Measurements from ENCODE around the gene AKT1.

The AKT1 gene

GRCh38 chr14:104768437-104769323 lies 26.9 kb downstream of the AKT1 start:
- TF ChIP-seq, protein P1, sequence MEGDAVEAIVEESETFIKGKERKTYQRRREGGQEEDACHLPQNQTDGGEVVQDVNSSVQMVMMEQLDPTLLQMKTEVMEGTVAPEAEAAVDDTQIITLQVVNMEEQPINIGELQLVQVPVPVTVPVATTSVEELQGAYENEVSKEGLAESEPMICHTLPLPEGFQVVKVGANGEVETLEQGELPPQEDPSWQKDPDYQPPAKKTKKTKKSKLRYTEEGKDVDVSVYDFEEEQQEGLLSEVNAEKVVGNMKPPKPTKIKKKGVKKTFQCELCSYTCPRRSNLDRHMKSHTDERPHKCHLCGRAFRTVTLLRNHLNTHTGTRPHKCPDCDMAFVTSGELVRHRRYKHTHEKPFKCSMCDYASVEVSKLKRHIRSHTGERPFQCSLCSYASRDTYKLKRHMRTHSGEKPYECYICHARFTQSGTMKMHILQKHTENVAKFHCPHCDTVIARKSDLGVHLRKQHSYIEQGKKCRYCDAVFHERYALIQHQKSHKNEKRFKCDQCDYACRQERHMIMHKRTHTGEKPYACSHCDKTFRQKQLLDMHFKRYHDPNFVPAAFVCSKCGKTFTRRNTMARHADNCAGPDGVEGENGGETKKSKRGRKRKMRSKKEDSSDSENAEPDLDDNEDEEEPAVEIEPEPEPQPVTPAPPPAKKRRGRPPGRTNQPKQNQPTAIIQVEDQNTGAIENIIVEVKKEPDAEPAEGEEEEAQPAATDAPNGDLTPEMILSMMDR (IDR thresholded peaks at IDR 0.05; ENCODE audit: low read depth, low read length) = peak; percentile 72
- H3K4me3 ChIP-seq (ENCODE audit: low read depth, low read length) = no peak overlapping the region

DNA sequence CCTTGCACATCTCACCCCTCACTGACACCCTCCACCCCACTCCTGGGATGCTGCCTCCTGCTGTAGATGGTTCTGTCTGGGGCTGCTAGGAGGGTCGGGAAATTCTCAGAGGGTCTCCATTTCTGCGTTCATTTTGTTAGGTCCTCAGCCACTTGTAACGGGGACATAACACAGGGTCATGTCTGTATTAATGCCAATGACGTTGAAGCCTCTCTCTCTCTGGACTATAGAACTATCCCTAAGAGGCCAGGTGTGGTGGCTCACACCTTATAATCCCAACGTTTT lies 28.0 kb downstream of the AKT1 start:
- no peak overlapping the region for H3K4me3 ChIP-seq (ENCODE audit: low read depth, low read length)
- TF ChIP-seq, protein P1 (IDR thresholded peaks at IDR 0.05; ENCODE audit: low read depth, low read length) = no peak

- TF ChIP-seq, protein P1 (IDR thresholded peaks at IDR 0.05; ENCODE audit: low read depth, low read length) = no peak
- no peak overlapping the region for H3K4me3 ChIP-seq (ENCODE audit: low read depth, low read length)
Measured at GRCh38 chr14:104766863-104767633, 28.5 kb downstream of the AKT1 start.

- H3K4me3 ChIP-seq (ENCODE audit: low read depth, low read length) = no peak overlapping the region
- TF ChIP-seq, protein P1 (IDR thresholded peaks at IDR 0.05; ENCODE audit: low read depth, low read length) = no peak
Measured at GRCh38 chr14:104766256-104766862, 29.2 kb downstream of the AKT1 start.

DNA sequence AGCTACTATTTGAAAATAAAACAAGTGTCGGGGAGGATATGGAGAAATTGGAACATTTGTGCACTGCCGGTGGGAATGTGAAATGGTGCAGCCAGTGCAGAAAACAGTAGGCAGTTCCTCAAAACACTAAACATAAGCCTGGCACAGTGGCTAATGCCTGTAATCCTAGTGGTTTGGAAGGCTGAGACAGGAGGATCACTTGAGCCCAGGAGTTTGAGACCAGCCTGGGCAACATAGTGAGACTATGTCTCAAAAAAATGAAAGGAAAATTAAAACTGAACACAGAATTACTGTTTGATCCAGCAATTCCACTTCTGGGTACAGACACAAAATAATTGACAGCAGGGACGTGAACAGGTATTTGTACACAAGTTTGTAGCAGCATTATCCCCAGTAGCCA lies 30.0 kb downstream of the AKT1 start:
- TF ChIP-seq, protein P1 (IDR thresholded peaks at IDR 0.05; ENCODE audit: low read depth, low read length) = no peak
- no peak overlapping the region for H3K4me3 ChIP-seq (ENCODE audit: low read depth, low read length)

DNA sequence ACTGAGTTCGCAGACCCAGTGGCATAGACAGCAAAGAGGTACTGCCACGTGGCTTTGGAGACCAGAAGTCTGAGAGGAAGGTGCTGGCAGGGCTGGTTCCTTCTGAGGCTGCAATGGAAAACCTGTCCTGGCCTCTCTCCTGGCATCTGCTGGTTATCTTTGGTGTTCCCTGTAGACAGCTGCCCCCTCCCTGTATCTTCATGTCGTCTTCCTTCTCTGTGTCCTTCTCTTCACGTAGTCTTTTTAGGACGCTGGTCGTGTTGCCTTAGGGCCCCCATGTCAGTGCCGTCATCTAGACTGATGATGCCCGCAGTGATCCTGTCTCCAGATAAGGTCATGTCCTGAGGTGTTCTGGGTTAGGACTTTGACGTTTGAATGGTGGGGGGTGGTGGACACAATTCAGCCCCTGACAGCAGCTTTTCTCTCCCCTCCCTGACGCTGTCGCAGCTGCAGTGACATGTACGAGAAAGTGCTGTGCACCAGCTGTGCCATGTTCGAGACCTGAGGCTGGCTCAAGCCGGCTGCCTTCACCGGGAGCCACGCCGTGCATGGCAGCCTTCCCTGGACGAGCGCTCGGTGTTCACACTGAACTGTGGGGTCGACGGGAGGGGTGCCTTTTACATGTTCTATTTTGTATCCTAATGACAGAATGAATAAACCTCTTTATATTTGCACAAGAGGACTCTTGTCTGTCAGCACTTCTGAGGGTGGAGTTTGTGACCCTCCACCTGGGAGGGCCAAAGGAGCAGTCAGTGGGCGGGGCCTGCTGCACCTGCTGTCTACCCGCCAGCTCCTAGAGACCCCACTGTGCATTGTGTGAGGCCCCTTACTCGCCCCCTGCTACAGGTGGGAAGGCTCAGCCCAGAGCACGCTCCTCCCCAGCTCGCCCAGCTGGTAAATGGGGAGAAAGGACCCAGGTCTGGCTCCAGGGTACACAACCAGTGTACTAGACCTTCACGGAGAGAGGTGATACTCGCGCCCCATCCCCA lies 36.3 kb downstream of the AKT1 start:
- TF ChIP-seq, protein P1 (IDR thresholded peaks at IDR 0.05; ENCODE audit: low read depth, low read length) = no peak

More for the DNA sequence above, 36.3 kb downstream of the AKT1 start:
- no peak overlapping the region for H3K4me3 ChIP-seq (ENCODE audit: low read depth, low read length)

Data from WI38 (cell line).